T-helper 2 cell (primary cell): ENCODE results near the gene SOHLH1.

Experiments used
- DNase-seq, 5 experiments: peaks; one replicate each; pipeline versions ENCODE4 v3.0.0 to v3.0.0-alpha.2; 2012 to 2022

The SOHLH1 gene

DNA sequence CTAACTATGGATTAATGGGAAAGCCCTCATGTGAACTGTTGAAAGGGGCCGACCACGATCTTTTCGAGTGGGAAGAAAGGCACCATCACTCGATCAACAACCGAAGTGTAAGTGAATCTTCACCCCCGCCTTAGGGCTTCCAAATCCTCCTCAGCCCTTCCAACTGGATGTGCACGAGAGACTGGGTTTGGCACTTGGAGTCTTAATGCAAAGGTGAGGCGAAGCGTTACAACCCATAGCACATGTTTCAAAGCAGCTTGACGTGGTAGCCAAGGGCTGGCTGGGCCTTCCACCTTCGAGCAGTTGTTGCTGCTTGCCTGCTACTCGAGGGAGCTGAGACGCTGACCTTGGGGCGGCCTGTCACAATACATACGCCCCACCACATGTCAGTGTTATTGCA, 41.9 kb downstream of the SOHLH1 start:
- no peak for DNase-seq

- DNase-seq, result no peak
Measured at GRCh38 chr9:135655317-135655716, 44.0 kb downstream of the SOHLH1 start.

GRCh38 chr9:135650408-135650807, 48.9 kb downstream of the SOHLH1 start:
- DNase-seq, result no peak

DNA sequence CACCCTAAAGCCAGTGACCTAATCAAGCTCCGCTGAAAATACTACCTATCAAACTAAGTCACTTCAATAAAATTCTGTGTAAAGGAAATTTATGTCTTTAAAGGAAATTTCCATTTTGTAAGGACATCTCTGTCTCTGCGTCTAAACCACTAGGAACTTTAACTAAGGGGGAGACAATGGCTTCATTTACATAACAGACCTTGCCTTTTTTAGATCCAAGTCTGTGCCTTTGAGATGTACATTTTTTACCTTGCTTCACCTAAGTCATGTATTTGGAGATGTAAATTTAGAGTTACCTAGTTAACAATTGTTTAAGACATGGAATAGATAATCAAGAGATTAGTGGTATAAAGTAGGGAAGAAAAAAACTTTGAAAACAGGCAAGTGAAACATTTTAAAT, 49.8 kb downstream of the SOHLH1 start:
- no peak for DNase-seq

- DNase-seq, result no peak
Measured at GRCh38 chr9:135648494-135649410, 50.5 kb downstream of the SOHLH1 start.

DNA sequence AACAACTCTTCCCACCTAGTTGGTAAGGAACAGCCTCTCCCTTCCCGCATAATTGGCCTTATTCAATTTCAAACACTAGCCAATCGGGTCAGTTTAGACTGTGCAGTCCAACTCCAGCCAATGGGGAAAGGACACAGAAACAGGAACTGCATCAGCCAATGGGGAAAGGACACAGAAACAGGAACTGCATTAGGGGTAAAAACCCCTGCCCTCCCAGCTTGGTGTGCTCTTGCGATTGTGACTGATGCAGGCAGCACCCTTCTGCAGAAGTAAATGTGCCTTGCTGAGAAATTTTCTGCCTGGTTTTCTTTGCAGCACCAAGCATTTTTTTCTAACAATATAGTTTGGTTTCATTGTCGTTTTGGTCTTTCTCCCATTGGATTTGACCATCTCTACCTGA, 51.4 kb downstream of the SOHLH1 start:
- DNase-seq, result no peak

DNA sequence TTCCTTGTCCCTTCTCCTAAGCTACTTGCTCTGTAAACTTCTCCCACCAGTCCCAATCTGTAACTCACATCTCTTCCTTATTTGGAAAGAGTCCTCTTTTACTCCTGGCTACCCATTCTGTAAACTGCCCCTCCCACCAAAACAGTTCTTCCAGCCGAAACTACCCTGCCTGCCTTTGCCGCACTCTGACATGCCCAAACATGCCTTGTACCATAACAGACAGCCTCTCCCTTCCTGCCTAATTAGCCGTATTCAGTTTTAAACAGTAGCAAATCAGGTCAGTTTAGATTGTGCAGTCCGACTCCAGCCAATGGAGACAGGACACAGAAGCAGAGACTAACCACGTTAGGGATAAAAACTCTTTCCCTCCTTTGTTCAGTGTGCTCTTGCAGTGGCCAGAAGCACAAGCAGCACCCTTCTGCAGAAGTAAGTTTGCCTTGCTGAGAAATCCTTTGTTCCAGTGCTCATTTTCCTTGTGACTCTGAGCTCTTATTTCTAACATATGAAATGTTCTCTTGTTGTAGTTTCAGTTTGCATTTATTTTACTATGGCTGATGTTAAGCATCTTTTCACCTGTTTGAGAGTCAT, 54.6 kb downstream of the SOHLH1 start:
- DNase-seq, result no peak
